NT2/D1 (cell line): ENCODE results near the gene CABP1.

Experiments
- DNase-seq: peaks from one replicate; pipeline ENCODE4 v3.0.0-alpha.2; 2011; ENCODE audit warnings: low read depth, low spot score
- H3K27me3 ChIP-seq: 2 replicates; pipeline ENCODE4 v1.6.0; 2011; ENCODE audit warnings: mild to moderate bottlenecking; ENCODE audit not compliant: insufficient read length, insufficient read depth
- H3K36me3 ChIP-seq: 2 replicates; pipeline ENCODE4 v1.6.1; 2011; ENCODE audit warnings: mild to moderate bottlenecking, low read length, mixed read lengths; ENCODE audit not compliant: insufficient read depth, insufficient read length
- H3K4me1 ChIP-seq: 2 replicates; pipeline ENCODE4 v1.5.1; 2011; ENCODE audit not compliant: insufficient read depth, insufficient read length
- H3K4me3 ChIP-seq: 2 replicates; pipeline ENCODE4 v1.5.1; 2011; ENCODE audit warnings: low read depth; ENCODE audit not compliant: insufficient read length
- H3K9ac ChIP-seq: 2 replicates; pipeline ENCODE4 v1.6.0; 2011; ENCODE audit warnings: low read depth; ENCODE audit not compliant: insufficient read length
- H3K9me3 ChIP-seq: 2 replicates; pipeline ENCODE4 v1.5.1; 2011; ENCODE audit warnings: mild to moderate bottlenecking, low read length; ENCODE audit not compliant: insufficient read depth
- SUZ12 ChIP-seq: IDR thresholded peaks from 2 replicates; pipeline ENCODE4 v1.6.1; 2011; ENCODE audit not compliant: insufficient read length, insufficient read depth; ENCODE audit errors: extremely low read depth
- YY1 ChIP-seq: IDR thresholded peaks from 2 replicates; pipeline ENCODE4 v1.6.1; 2011; ENCODE audit not compliant: insufficient read length, insufficient read depth
- ZNF274 ChIP-seq: IDR thresholded peaks from 2 replicates; pipeline ENCODE4 v1.6.1; 2011; ENCODE audit warnings: mild to moderate bottlenecking, low read depth, low read length

Gene CABP1

DNA sequence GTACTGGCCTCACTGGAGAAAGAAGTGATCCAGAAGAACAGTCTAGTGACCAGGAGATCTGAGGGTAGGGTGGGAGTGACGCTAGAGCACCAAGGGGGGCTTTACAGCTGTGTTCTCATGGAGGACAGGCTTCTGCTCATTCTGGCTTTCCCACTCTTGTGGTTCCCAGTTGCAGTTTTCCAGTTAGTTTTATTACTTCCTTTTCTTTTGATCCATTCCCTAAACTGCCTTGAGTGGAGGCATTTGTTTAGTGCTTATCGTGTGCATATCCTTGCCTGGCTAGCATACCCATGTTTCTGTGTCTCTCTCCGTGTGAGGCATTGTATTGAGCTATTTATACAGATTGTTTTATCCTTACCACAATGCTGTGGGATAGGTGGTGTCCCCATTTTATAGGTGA is 50.6 kb downstream of the CABP1 start:
- H3K4me3 ChIP-seq: no peak overlapping the region
- DNase-seq: no peak
- peaks cover 19% of the 10 kb centered on the region for H3K4me1 ChIP-seq
- peaks cover 29% of the 10 kb centered on the region for H3K36me3 ChIP-seq
- H3K9ac ChIP-seq: peak overlapping the region; percentile 44
- TF ChIP-seq YY1: no peak
- TF ChIP-seq ZNF274: no peak
- TF ChIP-seq SUZ12: no peak
- H3K27me3 ChIP-seq: no peaks in the 10 kb centered on the region
- no peaks in the 10 kb centered on the region for H3K9me3 ChIP-seq

GRCh38 chr12:120692524-120693033 is 52.2 kb downstream of the CABP1 start:
- peaks cover 19% of the 10 kb centered on the region for H3K4me1 ChIP-seq
- H3K36me3 ChIP-seq: peaks cover 45% of the 10 kb centered on the region
- TF ChIP-seq ZNF274 (no peak), SUZ12 (no peak), YY1 (no peak)
- H3K9ac ChIP-seq: peak overlapping the region; percentile 58
- no peaks in the 10 kb centered on the region for H3K27me3 ChIP-seq
- no peak overlapping the region for H3K4me3 ChIP-seq
- H3K9me3 ChIP-seq: no peaks in the 10 kb centered on the region
- DNase-seq: no peak

DNA sequence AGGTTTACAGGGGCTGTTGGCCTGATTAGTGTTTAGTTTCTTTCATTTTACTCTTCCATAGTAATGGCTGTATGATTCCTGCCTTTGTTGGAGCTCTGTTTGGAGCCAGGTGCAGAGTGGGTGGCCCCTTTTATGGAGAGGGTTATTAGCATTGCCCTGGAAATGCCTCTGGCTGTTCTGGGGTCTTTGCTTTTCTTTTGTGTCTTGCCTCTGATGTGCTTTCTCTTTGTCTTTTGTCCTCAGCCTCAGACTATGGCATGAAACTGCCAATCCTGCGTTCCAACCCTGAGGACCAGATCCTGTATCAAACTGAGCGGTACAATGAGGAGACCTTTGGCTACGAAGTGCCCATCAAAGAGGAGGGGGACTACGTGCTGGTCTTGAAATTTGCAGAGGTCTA is 53.4 kb downstream of the CABP1 start:
- no peak overlapping the region for H3K9ac ChIP-seq
- no peaks in the 10 kb centered on the region for H3K9me3 ChIP-seq
- H3K36me3 ChIP-seq: peaks cover 58% of the 10 kb centered on the region
- TF ChIP-seq ZNF274: no peak
- H3K27me3 ChIP-seq: no peaks in the 10 kb centered on the region
- no peak overlapping the region for H3K4me3 ChIP-seq
- DNase-seq: peak; percentile 82
- H3K4me1 ChIP-seq: peaks cover 19% of the 10 kb centered on the region

GRCh38 chr12:120696626-120697025 is 56.2 kb downstream of the CABP1 start:
- peaks cover 81% of the 10 kb centered on the region for H3K36me3 ChIP-seq

GRCh38 chr12:120697344-120697743 is 56.9 kb downstream of the CABP1 start:
- no peak for DNase-seq
- Histone ChIP-seq H3K4me3 (no peak overlapping the region), H3K4me1 (peaks cover 5% of the 10 kb centered on the region), H3K9ac (no peak overlapping the region), H3K9me3 (no peaks in the 10 kb centered on the region), H3K36me3 (peaks cover 88% of the 10 kb centered on the region), H3K27me3 (no peaks in the 10 kb centered on the region)
- TF ChIP-seq ZNF274: no peak
- TF ChIP-seq SUZ12: no peak
- TF ChIP-seq YY1: no peak

More at GRCh38 chr12:120696626-120697025, 56.2 kb downstream of the CABP1 start:
- DNase-seq: no peak
- H3K9me3 ChIP-seq: no peaks in the 10 kb centered on the region
- H3K27me3 ChIP-seq: no peaks in the 10 kb centered on the region
- TF ChIP-seq YY1: no peak
- no peak for TF ChIP-seq SUZ12
- TF ChIP-seq ZNF274: no peak
- no peak overlapping the region for H3K4me3 ChIP-seq
- H3K4me1 ChIP-seq: peaks cover 5% of the 10 kb centered on the region
- no peak overlapping the region for H3K9ac ChIP-seq

- H3K4me1 ChIP-seq: no peaks in the 10 kb centered on the region
- no peak overlapping the region for H3K4me3 ChIP-seq
- H3K9me3 ChIP-seq: no peaks in the 10 kb centered on the region
- peaks cover 99% of the 10 kb centered on the region for H3K36me3 ChIP-seq
- no peak for DNase-seq
- no peaks in the 10 kb centered on the region for H3K27me3 ChIP-seq
- TF ChIP-seq YY1 (no peak), ZNF274 (no peak), SUZ12 (no peak)
- no peak overlapping the region for H3K9ac ChIP-seq
Measured at GRCh38 chr12:120698665-120699064, 58.2 kb downstream of the CABP1 start.

- H3K4me3 ChIP-seq: no peak overlapping the region
- H3K9ac ChIP-seq: no peak overlapping the region
- no peaks in the 10 kb centered on the region for H3K4me1 ChIP-seq
- TF ChIP-seq ZNF274 (no peak), SUZ12 (no peak), YY1 (no peak)
- no peaks in the 10 kb centered on the region for H3K9me3 ChIP-seq
- no peak for DNase-seq
- H3K36me3 ChIP-seq: peaks cover 93% of the 10 kb centered on the region
- H3K27me3 ChIP-seq: no peaks in the 10 kb centered on the region
Measured at GRCh38 chr12:120699553-120699952, 59.1 kb downstream of the CABP1 start.
